GM12891 (cell line): ENCODE data around the gene SLC3A2.
A peak's percentile ranks its signal among the peaks of the same experiment; 100 is the strongest.

Experiments used
- DNase-seq: peaks from one replicate; pipeline ENCODE4 v3.0.0; 2011; ENCODE audit warnings: low spot score; ENCODE audit not compliant: insufficient read length
- FAIRE-seq: peaks from 2 replicates; lab custom pipeline; 2011; peaks lifted over from hg19 to GRCh38; lab: Jason Lieb, UNC
- PAX5 ChIP-seq: IDR thresholded peaks from 2 replicates; pipeline ENCODE4 v1.6.1; 2011; ENCODE audit warnings: low read length, moderate library complexity, mild to moderate bottlenecking; ENCODE audit not compliant: insufficient read depth, severe bottlenecking
- POLR2A ChIP-seq: IDR thresholded peaks from 2 replicates; pipeline ENCODE4 v1.6.1; 2011; ENCODE audit warnings: low read depth, low read length, control low read depth
- POLR2AphosphoS5 ChIP-seq: IDR thresholded peaks from 2 replicates; pipeline ENCODE4 v1.6.1; 2011; ENCODE audit warnings: low read depth, low read length, control low read depth
- POU2F2 ChIP-seq: IDR thresholded peaks from 2 replicates; pipeline ENCODE4 v1.6.1; 2011; ENCODE audit warnings: low read depth, mild to moderate bottlenecking, control low read depth, low read length, moderate library complexity
- SPI1 ChIP-seq: IDR thresholded peaks from 2 replicates; pipeline ENCODE4 v1.6.1; 2011; ENCODE audit warnings: low read depth, low read length, control low read depth
- TAF1 ChIP-seq: IDR thresholded peaks from 2 replicates; pipeline ENCODE4 v1.6.1; 2011; ENCODE audit warnings: low read depth, low read length, control low read depth

Gene SLC3A2

GRCh38 chr11:62881579-62882430 is 1.1 kb downstream of the SLC3A2 start:
- no peak for FAIRE-seq
- TF ChIP-seq POLR2AphosphoS5 = no peak; the same call in 1 of the 2 replicates
- TF ChIP-seq SPI1 = no peak
- TF ChIP-seq POLR2A = peak; percentile 42; the same call in 1 of the 2 replicates
- no peak for TF ChIP-seq PAX5
- TF ChIP-seq TAF1 = peak; percentile 41; the same call in 1 of the 2 replicates
- no peak for DNase-seq

GRCh38 chr11:62882431-62882749 is 1.7 kb downstream of the SLC3A2 start:
- TF ChIP-seq POLR2AphosphoS5 = no peak
- no peak for TF ChIP-seq POLR2A
- no peak for TF ChIP-seq TAF1
- no peak for TF ChIP-seq POU2F2
- TF ChIP-seq SPI1 = no peak
- no peak for TF ChIP-seq PAX5
- no peak for DNase-seq
- no peak for FAIRE-seq

- FAIRE-seq (no peak), DNase-seq (no peak)
- TF ChIP-seq PAX5 (no peak), POU2F2 (no peak), POLR2A (no peak), SPI1 (no peak), POLR2AphosphoS5 (no peak), TAF1 (no peak)
Observed at GRCh38 chr11:62882788-62883501, 2.2 kb downstream of the SLC3A2 start.

- no peak for FAIRE-seq
- DNase-seq = no peak
- TF ChIP-seq PAX5 = no peak
- TF ChIP-seq SPI1 = no peak
- TF ChIP-seq POU2F2 = no peak
- no peak for TF ChIP-seq POLR2A
- 0 out of 2 replicates have a peak, but pooled peaks have one; percentile 10 for TF ChIP-seq POLR2AphosphoS5
Observed at GRCh38 chr11:62883673-62884072, 3.0 kb downstream of the SLC3A2 start.

- FAIRE-seq = no peak
- TF ChIP-seq POU2F2 (no peak), SPI1 (no peak)
- no peak for DNase-seq
Observed at GRCh38 chr11:62885137-62885750, 4.5 kb downstream of the SLC3A2 start.

GRCh38 chr11:62888406-62888805 is 7.7 kb downstream of the SLC3A2 start:
- TF ChIP-seq POU2F2 (no peak), POLR2A (no peak), PAX5 (no peak), POLR2AphosphoS5 (no peak), SPI1 (no peak), TAF1 (no peak)
- DNase-seq (no peak), FAIRE-seq (no peak)

- FAIRE-seq (no peak), DNase-seq (no peak)
- no peak for TF ChIP-seq POLR2A
- TF ChIP-seq TAF1 = no peak
- TF ChIP-seq POU2F2 = no peak
- TF ChIP-seq PAX5 = no peak
- no peak for TF ChIP-seq SPI1
- TF ChIP-seq POLR2AphosphoS5 = no peak
Observed at GRCh38 chr11:62889126-62889483, 8.4 kb downstream of the SLC3A2 start.

GRCh38 chr11:62889484-62890437 is 9.1 kb downstream of the SLC3A2 start:
- no peak for DNase-seq
- TF ChIP-seq POLR2AphosphoS5 (peak; percentile 93), POLR2A (peak; percentile 81), TAF1 (no peak), POU2F2 (peak; percentile 49; the same call in 1 of the 2 replicates), SPI1 (no peak)
- FAIRE-seq = no peak
